Transverse colon (tissue), 4 donors: ENCODE data around the gene NCAPD3. TPM values are rescaled to one million over a fixed set of nuclear protein-coding genes. Genes with fewer than 3 reads are reported as not detected.
A peak's percentile ranks its signal among the peaks of the same experiment; 100 is the strongest.

ENCODE experiments used
- DNase-seq: peaks from one replicate; pipeline ENCODE4 v3.0.0-alpha.2; 2019
- H3K27ac ChIP-seq, 4 donors: fragments of 200-600 bp; sonication (generic); 2 replicates each; pipeline ENCODE4 v1.5.1; 2016 to 2018; ENCODE audit warnings: inconsistent platforms in 4 of 4
- H3K27me3 ChIP-seq: fragments of 200-600 bp; sonication (generic); 2 replicates; pipeline ENCODE4 v1.5.1; 2017; ENCODE audit warnings: inconsistent platforms
- H3K36me3 ChIP-seq, 4 donors: fragments of 200-600 bp; sonication (generic); 2 replicates each; pipeline ENCODE4 v1.5.1; 2017 to 2019; ENCODE audit warnings: inconsistent platforms in 4 of 4
- H3K4me1 ChIP-seq, 4 donors: fragments of 200-600 bp; sonication (generic); 2 replicates each; pipeline ENCODE4 v1.5.1; 2017 to 2020; ENCODE audit warnings: inconsistent platforms in 4 of 4
- H3K4me3 ChIP-seq, 4 donors: fragments of 200-600 bp; sonication (generic); 1 replicate in 1 of 4; 2 replicates in 3 of 4; pipeline versions ENCODE4 v1.5.1 to v1.6.1; 2017 to 2019; ENCODE audit warnings: inconsistent platforms in 4 of 4
- H3K9me3 ChIP-seq, 2 donors: fragments of 200-600 bp; sonication (generic); 2 replicates each; pipeline ENCODE4 v1.5.1; 2017 to 2019; ENCODE audit warnings: inconsistent platforms in 2 of 2
- CTCF ChIP-seq, 5 experiments: fragments of 200-600 bp in 3 of 5; fragments of 450-650 bp in 2 of 5; sonication (generic) in 3 of 5; IDR thresholded peaks; 1 replicate in 2 of 5; 2 replicates in 3 of 5; pipeline ENCODE4 v1.5.1; 2016 to 2017; ENCODE audit warnings: antibody characterized with exemption in 5 of 5, inconsistent platforms in 3 of 5, mild to moderate bottlenecking in 2 of 5, moderate library complexity in 1 of 5
- EP300 ChIP-seq: sonication (generic); formaldehyde crosslinking; IDR thresholded peaks from one replicate; pipeline ENCODE4 v1.6.1; 2017; ENCODE audit warnings: antibody characterized with exemption, low read depth
- POLR2A ChIP-seq: fragments of 450-650 bp; IDR thresholded peaks from one replicate; pipeline ENCODE4 v1.6.1; 2016; ENCODE audit warnings: antibody characterized with exemption, mild to moderate bottlenecking, moderate library complexity
- POLR2AphosphoS5 ChIP-seq, 3 donors: sonication (generic); formaldehyde crosslinking; IDR thresholded peaks; one replicate each; pipeline ENCODE4 v1.6.1; 2016; ENCODE audit warnings: antibody characterized with exemption in 3 of 3
- WGBS, 2 donors: methylation state at CpG; one replicate each; pipeline ENCODE4 v1.1.5; 2018; ENCODE audit warnings: low coverage in 1 of 2; 5-methylcytosine and 5-hydroxymethylcytosine counted together
- in situ Hi-C, 4 donors: fragments of 200-750 bp; cut with MboI; loops; one replicate each; pipeline versions ENCODE4 v1.15.0 to v1.15.1; 2017; ENCODE audit warnings: low sequenced_read_pairs in 3 of 4, low pct_ligation_motif_present in 1 of 4, low pct_unique_long_range_greater_than_20kb in 1 of 4
- intact Hi-C: fragments of 100-400 bp; cut with DNase I; formaldehyde crosslinking; loops from one replicate; pipeline ENCODE4 v1.15.1; 2023; ENCODE audit warnings: low total_unique reads
- total RNA-seq, 4 donors: library from RNA; depleted of rRNA; stranded (reverse); fragments of >200 nt; gene quantifications; one replicate each; pipeline ENCODE4 v1.1.0, GENCODE V29; 2016

NCAPD3 gene
- total RNA-seq, result 10 to 100 TPM in 2 of 4 donors, 1 to 10 TPM in 2; 7.0 to 21.3 (median 13.8) TPM

GRCh38 chr11:134223836-134224709, at the start of gene NCAPD3, which contains the start of gene VPS26B:
Gene NCAPD3, minus strand, starts transcription at chr11:134223967. Its CDS starts 41 bp downstream, at chr11:134223926.
Gene VPS26B, plus strand, starts transcription at chr11:134224671. Its CDS starts 452 bp downstream, at chr11:134225123.
- intact Hi-C loops, result no loop called here

GRCh38 chr11:134273317-134273712, 49.5 kb upstream of the NCAPD3 start:
- in situ Hi-C loops (no loop called here), intact Hi-C loops (no loop called here)
- Histone ChIP-seq H3K9me3 (no peaks in the 10 kb centered on the region), H3K4me1 (peaks cover 5 to 19% (median 15%) of the 10 kb centered on the region in 4 donors), H3K27ac (no peak overlapping the region), H3K4me3 (no peak overlapping the region), H3K36me3 (no peaks in the 10 kb centered on the region), H3K27me3 (peaks cover 88% of the 10 kb centered on the region)
- TF ChIP-seq CTCF (IDR thresholded peaks at IDR 0.05) (no peak), EP300 (no peak), POLR2AphosphoS5 (IDR thresholded peaks at IDR 0.05) (no peak), POLR2A (no peak)
- WGBS, 2 donors, result 28 to 33% methylated on average over 3 of the region's 3 CpGs
- no peak for DNase-seq

More at GRCh38 chr11:134223836-134224709, at the start of gene NCAPD3, which contains the start of gene VPS26B:
- in situ Hi-C loops, result no loop called here
- H3K4me1 ChIP-seq, result peaks cover 5 to 39% (median 33%) of the 10 kb centered on the region in 4 donors
- WGBS, 2 donors, result 1 to 2% methylated on average over 15 to 47 of the region's 89 CpGs
- peak within 1 kb of the TSS; percentile 78 to 96 (median 84) for H3K4me3 ChIP-seq
- H3K27ac ChIP-seq, result peak within 1 kb of the TSS; percentile 86 to 97 (median 94)
- no peaks in the 10 kb centered on the region for H3K9me3 ChIP-seq
- TF ChIP-seq EP300 (no peak), POLR2AphosphoS5 (IDR thresholded peaks at IDR 0.05) (peak; percentile 99), POLR2A (peak; percentile 99), CTCF (IDR thresholded peaks at IDR 0.05) (peak in 2 of 5 experiments; percentile 19 to 29)
- H3K27me3 ChIP-seq, result no peaks in the 10 kb centered on the region
- no peaks in the 10 kb centered on the region for H3K36me3 ChIP-seq
- peak; percentile 97 for DNase-seq

- peaks cover 5 to 19% (median 15%) of the 10 kb centered on the region in 4 donors for H3K4me1 ChIP-seq
- 43 to 55% methylated on average over 7 to 18 of the region's 18 CpGs for WGBS, 2 donors
- intact Hi-C loops (no loop called here), in situ Hi-C loops (no loop called here)
- H3K4me3 ChIP-seq, result no peak overlapping the region
- no peak for TF ChIP-seq POLR2A
- TF ChIP-seq CTCF (IDR thresholded peaks at IDR 0.05), result no peak
- TF ChIP-seq POLR2AphosphoS5 (IDR thresholded peaks at IDR 0.05), result no peak
- TF ChIP-seq EP300, result no peak
- no peak for DNase-seq
- H3K27ac ChIP-seq, result no peak overlapping the region
- no peaks in the 10 kb centered on the region for H3K9me3 ChIP-seq
- peaks cover 81% of the 10 kb centered on the region for H3K27me3 ChIP-seq
- H3K36me3 ChIP-seq, result no peaks in the 10 kb centered on the region
These were observed 48.9 kb upstream of the NCAPD3 start for GRCh38 chr11:134272381-134273316.

- Histone ChIP-seq H3K36me3 (no peaks in the 10 kb centered on the region), H3K4me3 (no peak overlapping the region), H3K4me1 (peaks cover 5 to 20% (median 13%) of the 10 kb centered on the region in 4 donors), H3K27me3 (peaks cover 74% of the 10 kb centered on the region), H3K9me3 (no peaks in the 10 kb centered on the region), H3K27ac (no peak overlapping the region)
- in situ Hi-C loops (no loop called here), intact Hi-C loops (no loop called here)
- WGBS, 2 donors, result 91 to 100% methylated on average over 1 to 4 of the region's 4 CpGs
- no peak for DNase-seq
- no peak for TF ChIP-seq POLR2A
These were observed 48.2 kb upstream of the NCAPD3 start for GRCh38 chr11:134271978-134272377.
